ENCODE data around the gene AVL9.
"Not testable (repeated sequence)": the region's sequence is repeated elsewhere in the genome, so short reads cannot be mapped to it uniquely, and the experiment has no call there.

Gene AVL9

DNA sequence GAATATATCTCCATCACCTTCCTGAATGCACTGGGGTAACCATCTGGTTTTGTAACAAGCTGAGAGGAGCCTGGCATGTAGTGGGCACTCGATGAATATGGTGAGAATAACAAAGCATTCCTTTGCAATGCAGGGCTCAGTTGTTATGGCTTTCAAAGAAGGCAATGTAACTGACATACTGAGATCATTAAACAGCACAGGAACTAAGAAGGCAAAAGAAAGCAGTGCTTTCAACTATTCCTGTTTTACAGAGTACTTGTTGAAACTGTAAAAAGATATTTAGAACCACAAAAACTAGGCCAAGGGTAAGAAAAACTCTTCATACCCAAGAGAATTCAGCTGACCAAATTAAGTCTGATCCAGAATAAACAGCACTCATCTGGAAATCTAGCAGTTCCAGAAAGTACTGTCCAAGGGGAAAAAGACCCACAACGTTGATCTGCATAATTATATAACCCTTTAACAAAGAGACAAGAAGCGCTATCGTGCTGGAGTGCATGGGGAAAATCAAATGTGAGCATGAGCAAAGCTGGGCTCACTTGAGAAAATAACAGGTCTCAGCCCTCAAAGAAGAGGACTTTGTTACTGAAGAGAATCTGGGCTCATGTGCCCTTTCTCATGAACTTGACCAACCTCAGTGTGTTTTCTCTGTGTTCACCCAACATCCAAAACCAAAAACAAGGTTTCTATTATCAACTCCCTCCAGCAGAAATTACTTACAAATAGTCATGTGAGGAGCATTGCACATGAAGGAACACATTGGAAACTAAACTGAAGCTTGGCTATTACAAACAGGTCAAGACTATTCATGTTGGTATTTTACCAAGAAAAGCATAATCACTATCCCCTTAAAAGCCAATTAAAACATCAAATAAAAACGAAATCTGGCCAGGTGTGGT is 116.2 kb downstream of the AVL9 start:
- TF ChIP-seq, protein P1, sequence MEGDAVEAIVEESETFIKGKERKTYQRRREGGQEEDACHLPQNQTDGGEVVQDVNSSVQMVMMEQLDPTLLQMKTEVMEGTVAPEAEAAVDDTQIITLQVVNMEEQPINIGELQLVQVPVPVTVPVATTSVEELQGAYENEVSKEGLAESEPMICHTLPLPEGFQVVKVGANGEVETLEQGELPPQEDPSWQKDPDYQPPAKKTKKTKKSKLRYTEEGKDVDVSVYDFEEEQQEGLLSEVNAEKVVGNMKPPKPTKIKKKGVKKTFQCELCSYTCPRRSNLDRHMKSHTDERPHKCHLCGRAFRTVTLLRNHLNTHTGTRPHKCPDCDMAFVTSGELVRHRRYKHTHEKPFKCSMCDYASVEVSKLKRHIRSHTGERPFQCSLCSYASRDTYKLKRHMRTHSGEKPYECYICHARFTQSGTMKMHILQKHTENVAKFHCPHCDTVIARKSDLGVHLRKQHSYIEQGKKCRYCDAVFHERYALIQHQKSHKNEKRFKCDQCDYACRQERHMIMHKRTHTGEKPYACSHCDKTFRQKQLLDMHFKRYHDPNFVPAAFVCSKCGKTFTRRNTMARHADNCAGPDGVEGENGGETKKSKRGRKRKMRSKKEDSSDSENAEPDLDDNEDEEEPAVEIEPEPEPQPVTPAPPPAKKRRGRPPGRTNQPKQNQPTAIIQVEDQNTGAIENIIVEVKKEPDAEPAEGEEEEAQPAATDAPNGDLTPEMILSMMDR (IDR thresholded peaks at IDR 0.05; ENCODE audit: low read length, missing control alignments), result no peak
- no peak overlapping the region for H3K4me3 ChIP-seq (replicated peaks; ENCODE audit: low read depth, low read length)
- no peak for DNase-seq (ENCODE audit: low read depth)

GRCh38 chr7:32616625-32617024 is 121.3 kb downstream of the AVL9 start:
- no peak overlapping the region for H3K4me3 ChIP-seq (replicated peaks; ENCODE audit: low read depth, low read length)
- TF ChIP-seq, protein P1 (IDR thresholded peaks at IDR 0.05; ENCODE audit: low read length, missing control alignments), result no peak
- DNase-seq (ENCODE audit: low read depth), result peak; percentile 76

DNA sequence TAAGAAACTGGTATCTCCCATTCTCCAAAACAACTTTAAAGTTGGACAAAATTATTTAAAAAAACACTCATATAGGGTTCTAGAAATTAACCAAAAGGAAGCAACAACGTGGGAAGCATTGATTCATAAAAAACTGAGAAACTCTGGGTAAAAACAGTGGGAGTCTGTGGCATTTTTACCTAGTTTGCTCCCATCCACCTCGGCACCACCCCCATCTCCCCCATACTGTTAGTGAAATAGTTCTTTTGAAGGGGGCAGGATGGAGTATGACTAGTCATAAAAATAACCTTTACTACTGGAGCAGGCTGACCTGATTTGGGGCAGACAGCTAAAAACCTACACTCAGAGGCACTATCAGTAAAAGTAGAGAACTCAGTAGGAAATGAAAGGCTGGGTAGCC is 123.2 kb downstream of the AVL9 start:
- no peak overlapping the region for H3K4me3 ChIP-seq (replicated peaks; ENCODE audit: low read depth, low read length)
- TF ChIP-seq, protein P1 (IDR thresholded peaks at IDR 0.05; ENCODE audit: low read length, missing control alignments), result no peak
- DNase-seq (ENCODE audit: low read depth), result no peak

DNA sequence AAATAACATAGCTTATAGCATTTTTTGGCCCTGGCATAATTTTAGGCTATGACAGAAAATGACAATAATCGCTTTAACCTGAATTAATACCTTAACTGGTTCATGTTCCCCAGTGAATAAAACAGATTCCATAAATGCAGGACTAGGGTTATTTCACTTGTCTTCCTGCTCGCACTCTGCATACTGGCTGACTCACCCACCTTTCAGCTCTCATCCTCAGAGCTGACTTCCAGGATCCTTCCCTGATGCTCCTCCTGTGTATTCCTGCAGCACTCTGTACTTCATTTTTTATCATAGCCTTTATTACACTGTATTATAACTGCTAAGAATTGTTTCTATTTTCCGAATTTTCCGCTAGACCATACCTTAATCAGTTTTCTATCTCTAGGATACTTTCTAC is 123.7 kb downstream of the AVL9 start:
- H3K4me3 ChIP-seq (replicated peaks; ENCODE audit: low read depth, low read length), result no peak overlapping the region
- no peak for DNase-seq (ENCODE audit: low read depth)
- TF ChIP-seq, protein P1 (IDR thresholded peaks at IDR 0.05; ENCODE audit: low read length, missing control alignments), result no peak

- not testable (repeated sequence) for DNase-seq (ENCODE audit: low read depth); H3K4me3 ChIP-seq (replicated peaks; ENCODE audit: low read depth, low read length)
These were observed 124.1 kb downstream of the AVL9 start for GRCh38 chr7:32619416-32619815.

DNA sequence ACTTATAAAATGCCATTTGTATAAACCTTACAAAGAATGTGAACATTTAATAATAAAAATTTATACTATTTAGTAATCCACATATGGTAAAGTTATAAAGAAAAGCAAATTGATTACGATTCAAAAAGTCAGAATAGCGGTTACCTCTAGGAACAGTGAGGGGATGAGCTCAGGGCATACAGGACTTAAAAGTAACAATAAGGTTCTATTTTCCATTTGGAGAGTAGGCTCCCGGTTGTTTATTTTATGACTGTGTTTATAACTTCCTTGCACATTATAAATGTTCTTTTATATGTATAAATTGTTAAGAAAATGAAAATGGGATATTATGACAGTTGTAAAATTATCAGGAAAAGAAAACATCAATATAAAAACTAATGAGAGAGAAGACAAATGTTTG is 135.7 kb downstream of the AVL9 start:
- H3K4me3 ChIP-seq (replicated peaks; ENCODE audit: low read depth, low read length), result no peak overlapping the region
- TF ChIP-seq, protein P1 (IDR thresholded peaks at IDR 0.05; ENCODE audit: low read length, missing control alignments), result no peak
- no peak for DNase-seq (ENCODE audit: low read depth)

- DNase-seq (ENCODE audit: low read depth); H3K4me3 ChIP-seq (replicated peaks; ENCODE audit: low read depth, low read length): not testable (repeated sequence)
These were observed 136.6 kb downstream of the AVL9 start for GRCh38 chr7:32631590-32632497.

DNA sequence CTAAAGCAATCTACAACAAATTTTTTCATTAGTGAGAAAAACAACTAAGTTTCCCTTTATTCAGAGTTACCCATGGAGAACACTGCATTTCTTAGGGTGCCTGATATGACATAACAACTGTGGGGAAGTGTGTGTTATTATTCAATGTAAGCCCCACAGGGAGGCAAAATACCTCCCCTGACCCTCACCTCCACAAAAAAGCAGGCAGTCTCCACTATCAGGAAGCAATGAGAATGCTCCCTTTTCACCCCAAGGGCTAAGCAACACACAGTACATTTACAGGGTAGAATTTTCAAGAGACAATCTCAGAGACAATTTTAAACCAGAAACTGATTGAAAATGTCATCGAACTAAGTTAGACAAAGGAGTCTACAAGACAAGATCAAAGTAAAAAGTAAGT is 138.2 kb downstream of the AVL9 start:
- DNase-seq (ENCODE audit: low read depth); H3K4me3 ChIP-seq (replicated peaks; ENCODE audit: low read depth, low read length): not testable (repeated sequence)

DNA sequence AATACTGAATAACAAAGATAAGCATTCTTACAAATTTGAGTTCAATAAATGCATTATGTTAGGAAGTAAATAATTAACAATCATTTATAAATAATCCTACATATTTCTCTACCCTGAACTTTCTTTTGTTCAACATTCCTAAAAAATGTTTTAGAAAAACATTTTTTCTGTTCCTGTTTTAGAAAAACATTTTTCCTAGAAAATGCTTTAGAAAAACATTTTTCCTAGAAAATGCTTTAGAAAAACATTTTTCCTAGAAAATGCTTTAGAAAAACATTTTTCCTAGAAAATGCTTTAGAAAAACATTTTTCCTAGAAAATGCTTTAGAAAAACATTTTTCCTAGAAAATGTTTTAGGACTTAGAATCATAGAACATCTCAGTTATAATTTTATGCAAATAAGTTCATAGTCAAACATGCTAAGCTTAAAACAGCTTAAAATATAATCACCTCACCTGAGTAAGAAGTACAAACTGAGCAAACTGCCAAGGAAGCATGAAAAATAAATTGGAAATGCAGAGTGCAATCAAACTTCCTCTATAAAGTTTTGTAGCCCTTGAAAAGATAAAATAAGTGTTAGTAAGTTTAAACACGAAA is 139.6 kb downstream of the AVL9 start:
- not testable (repeated sequence) for H3K4me3 ChIP-seq (replicated peaks; ENCODE audit: low read depth, low read length); DNase-seq (ENCODE audit: low read depth)

DNA sequence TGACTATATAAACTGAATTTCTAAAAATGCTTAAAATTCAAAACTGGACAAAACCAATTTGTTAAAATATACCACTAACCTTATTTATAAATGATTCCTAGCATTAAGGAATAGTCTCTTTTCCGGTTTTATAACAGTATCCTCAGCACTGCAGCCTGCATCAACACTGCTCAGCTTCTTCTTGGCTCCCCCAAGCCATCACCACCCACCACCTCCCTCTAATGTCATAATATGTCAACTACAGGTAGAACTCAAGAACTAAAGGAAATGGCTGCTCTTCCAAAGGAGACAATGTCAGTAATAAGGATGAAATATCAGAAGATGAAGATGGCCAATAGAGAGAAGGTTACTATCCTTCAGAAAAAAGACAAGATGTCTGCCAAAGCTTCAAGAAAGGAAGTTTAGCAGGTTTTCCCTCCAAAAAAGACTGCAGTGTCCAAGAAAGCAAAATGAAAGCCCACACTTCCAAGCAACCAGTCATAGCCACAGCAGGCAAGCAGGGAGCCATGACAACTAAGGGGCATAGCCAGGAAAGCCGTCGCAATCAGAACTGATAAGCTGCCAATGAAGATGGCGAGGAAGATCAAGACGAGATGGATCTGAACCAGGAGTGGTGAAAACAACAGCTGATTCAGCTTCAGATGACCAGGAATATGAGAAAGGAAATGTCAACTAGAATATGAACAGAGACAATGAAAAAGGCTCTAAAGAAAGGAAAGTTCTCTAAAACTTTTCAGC is 141.6 kb downstream of the AVL9 start:
- not testable (repeated sequence) for DNase-seq (ENCODE audit: low read depth); H3K4me3 ChIP-seq (replicated peaks; ENCODE audit: low read depth, low read length)

GRCh38 chr7:32637611-32638010 is 142.3 kb downstream of the AVL9 start:
- H3K4me3 ChIP-seq (replicated peaks; ENCODE audit: low read depth, low read length); DNase-seq (ENCODE audit: low read depth): not testable (repeated sequence)
